Fibroblast of skin of left quadriceps (primary cell): ENCODE measurements around the gene PDE8B.
"Not testable (repeated sequence)": the region's sequence is repeated elsewhere in the genome, so short reads cannot be mapped to it uniquely, and the experiment has no call there.

Experiments
- DNase-seq, 2 experiments: peaks; one replicate each; pipeline ENCODE4 v3.0.0-alpha.2; 2013; ENCODE audit warnings: low read depth in 2 of 2

Gene PDE8B

DNA sequence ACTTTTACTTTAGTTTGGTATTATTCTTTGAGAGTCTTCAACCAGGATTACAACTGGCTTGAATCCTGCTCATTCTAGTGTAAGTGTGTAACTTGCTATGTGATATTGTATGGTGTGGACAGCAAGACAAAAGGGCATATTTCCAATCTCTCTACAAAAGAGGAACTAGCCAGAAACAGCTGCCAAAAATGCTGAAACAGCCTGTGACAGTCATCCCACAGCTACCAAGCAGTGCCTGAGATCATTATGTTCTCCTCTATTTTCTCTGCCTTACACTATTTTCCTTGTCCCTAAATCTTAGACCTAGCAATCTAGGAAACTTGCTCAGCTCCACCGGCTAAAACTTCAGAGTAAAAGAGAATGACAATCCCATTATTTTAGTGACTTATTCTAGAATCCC is 238.8 kb downstream of the PDE8B start:
- DNase-seq, result no peak

DNA sequence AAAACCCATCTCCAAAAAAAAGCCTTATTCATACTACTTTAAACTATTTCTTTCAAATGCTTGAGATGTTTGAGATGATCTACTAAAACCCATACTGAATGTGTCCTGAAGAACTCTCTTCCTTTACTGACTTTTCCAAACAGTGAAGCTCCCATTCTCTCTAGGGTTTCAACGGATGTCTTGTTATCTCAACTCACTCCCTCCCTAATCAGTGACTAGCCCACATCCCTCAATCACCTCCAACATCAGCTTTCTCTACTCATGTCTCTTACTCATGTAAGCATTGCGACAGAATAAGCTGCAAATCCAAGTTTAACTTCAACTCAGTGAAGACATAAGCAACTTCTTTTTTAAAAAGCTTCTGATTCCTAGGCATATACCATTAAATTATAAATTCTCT is 239.5 kb downstream of the PDE8B start:
- no peak for DNase-seq

GRCh38 chr5:77452351-77452750 is 241.9 kb downstream of the PDE8B start:
- no peak for DNase-seq

DNA sequence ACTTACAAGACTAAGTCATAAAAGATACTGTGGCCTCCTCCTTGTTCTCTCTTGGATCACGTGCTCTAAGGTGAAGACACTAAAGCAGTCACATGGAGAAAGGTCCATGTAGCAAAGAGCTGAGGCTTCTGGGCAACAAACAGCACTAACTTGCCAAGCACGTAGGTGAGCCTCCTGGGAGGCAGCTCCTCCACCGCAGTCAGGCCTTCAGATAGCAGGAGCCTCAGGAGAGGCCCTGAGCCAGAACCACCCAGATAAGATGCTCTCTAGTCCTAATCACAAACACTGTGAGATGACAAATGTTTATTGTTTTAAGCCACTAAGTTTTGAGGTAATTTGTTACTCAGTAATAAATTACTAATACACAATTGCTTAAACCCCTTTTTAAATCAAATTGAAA is 243.6 kb downstream of the PDE8B start:
- DNase-seq, result no peak

DNA sequence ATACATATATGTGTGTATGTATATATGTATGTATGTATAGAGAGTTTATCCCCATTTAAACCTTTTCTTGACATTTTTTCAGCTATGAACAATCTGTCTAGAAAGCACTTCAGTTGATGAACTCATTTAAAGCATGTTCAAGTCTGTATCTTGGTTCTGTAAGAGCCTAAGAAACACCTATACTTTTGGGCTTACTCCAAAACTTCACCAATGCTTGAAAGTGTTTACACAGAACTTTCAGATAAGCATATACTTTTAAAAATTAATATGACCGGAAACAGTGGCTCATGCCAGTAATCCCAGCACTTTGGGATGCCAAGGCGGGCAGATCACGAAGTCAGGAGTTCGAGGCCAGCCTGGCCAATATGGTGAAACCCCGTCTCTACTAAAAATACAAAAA is 250.8 kb downstream of the PDE8B start:
- DNase-seq, result no peak

- DNase-seq, result no peak
Observed at GRCh38 chr5:77463905-77464304, 253.4 kb downstream of the PDE8B start.

DNA sequence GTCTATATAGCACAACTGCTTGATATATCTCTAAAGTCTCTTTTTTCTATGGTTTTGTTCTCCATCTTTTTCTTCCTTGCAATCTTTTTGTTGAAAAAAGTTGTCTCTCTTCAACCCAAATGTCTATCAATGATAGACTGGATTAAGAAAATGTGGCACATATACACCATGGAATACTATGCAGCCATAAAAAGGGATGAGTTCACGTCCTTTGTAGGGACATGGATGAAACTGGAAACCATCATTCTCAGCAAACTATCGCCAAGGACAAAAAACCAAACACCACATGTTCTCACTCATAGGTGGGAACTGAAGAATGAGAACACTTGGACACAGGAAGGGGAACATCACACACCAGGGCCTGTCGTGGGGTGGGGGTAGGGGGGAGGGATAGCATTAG is 258.4 kb downstream of the PDE8B start:
- not testable (repeated sequence) for DNase-seq

- DNase-seq, result not testable (repeated sequence)
Observed at GRCh38 chr5:77475041-77475440, 264.6 kb downstream of the PDE8B start.
